Smooth muscle cell (in vitro differentiated cells): ENCODE measurements around the gene MTERF4. TPM values are rescaled to one million over a fixed set of nuclear protein-coding genes. Genes with fewer than 3 reads are reported as not detected.

Experiments used
- DNase-seq: peaks from one replicate; lab custom pipeline; 2025; ENCODE audit not compliant: unreplicated experiment; lab: John Stamatoyannopoulos, UW
- H2AFZ ChIP-seq: fragments of 200-600 bp; sonication (generic); 2 replicates; pipeline ENCODE4 v1.6.0; 2016; ENCODE audit warnings: antibody characterized with exemption, low read depth, mild to moderate bottlenecking
- H3F3A ChIP-seq: fragments of 200-600 bp; sonication (generic); 2 replicates; pipeline ENCODE4 v1.6.0; 2017; ENCODE audit warnings: antibody characterized with exemption, low read depth
- H3K27ac ChIP-seq: fragments of 200-600 bp; sonication (generic); 2 replicates; pipeline ENCODE4 v1.5.1; 2016; ENCODE audit warnings: low read depth, mild to moderate bottlenecking
- H3K27me3 ChIP-seq: fragments of 200-600 bp; sonication (generic); 2 replicates; pipeline ENCODE4 v1.6.1; 2016; ENCODE audit warnings: low read depth, mild to moderate bottlenecking
- H3K36me3 ChIP-seq: fragments of 200-600 bp; sonication (generic); 2 replicates; pipeline ENCODE4 v1.5.1; 2016; ENCODE audit warnings: low read depth
- H3K4me1 ChIP-seq: fragments of 200-600 bp; sonication (generic); 2 replicates; pipeline ENCODE4 v1.5.1; 2016; ENCODE audit warnings: low read depth
- H3K4me2 ChIP-seq: fragments of 200-600 bp; sonication (generic); 2 replicates; pipeline ENCODE4 v1.6.0; 2016; ENCODE audit warnings: mild to moderate bottlenecking
- H3K4me3 ChIP-seq: fragments of 200-600 bp; sonication (generic); 2 replicates; pipeline ENCODE4 v1.5.1; 2016; ENCODE audit warnings: mild to moderate bottlenecking
- H3K79me2 ChIP-seq: fragments of 200-600 bp; sonication (generic); 2 replicates; pipeline ENCODE4 v1.6.0; 2016; ENCODE audit warnings: low read depth, mild to moderate bottlenecking
- H3K9ac ChIP-seq: fragments of 200-600 bp; sonication (generic); 2 replicates; pipeline ENCODE4 v1.6.0; 2016; ENCODE audit warnings: low read depth
- H3K9me3 ChIP-seq: fragments of 200-600 bp; sonication (generic); replicated peaks from 2 replicates; pipeline ENCODE4 v1.5.1; 2016; ENCODE audit warnings: low read depth
- H4K20me1 ChIP-seq: fragments of 200-600 bp; sonication (generic); 2 replicates; pipeline ENCODE4 v1.6.0; 2016; ENCODE audit warnings: low read depth
- WGBS: methylation state at CpG from one replicate; pipeline ENCODE4 v1.1.7; 2016; ENCODE audit warnings: low lambda C conversion rate; 5-methylcytosine and 5-hydroxymethylcytosine counted together
- polyA plus RNA-seq: library from polyadenylated mRNA; unstranded; fragments of >200 nt; fragmentation: Nextera tagmentation; extraction: Ambion mirVana; gene quantifications from 2 replicates; pipeline ENCODE4 v1.2.1, GENCODE V29; 2016
- total RNA-seq: library from RNA; depleted of rRNA; stranded (reverse); fragments of >200 nt; gene quantifications from 2 replicates; pipeline ENCODE4 v1.2.3, GENCODE V29; 2014
- TF ChIP-seq, protein P1 (sequence below): fragments of 200-600 bp; sonication (generic); IDR thresholded peaks from 2 replicates; pipeline ENCODE4 v1.5.1; 2017; ENCODE audit warnings: borderline replicate concordance, mild to moderate bottlenecking, antibody characterized with exemption; ENCODE audit not compliant: insufficient read depth, poor library complexity, severe bottlenecking

The MTERF4 gene
- total and polyA plus RNA-seq, 2 experiments from 2014 or later: 13.7 to 27.3 TPM

DNA sequence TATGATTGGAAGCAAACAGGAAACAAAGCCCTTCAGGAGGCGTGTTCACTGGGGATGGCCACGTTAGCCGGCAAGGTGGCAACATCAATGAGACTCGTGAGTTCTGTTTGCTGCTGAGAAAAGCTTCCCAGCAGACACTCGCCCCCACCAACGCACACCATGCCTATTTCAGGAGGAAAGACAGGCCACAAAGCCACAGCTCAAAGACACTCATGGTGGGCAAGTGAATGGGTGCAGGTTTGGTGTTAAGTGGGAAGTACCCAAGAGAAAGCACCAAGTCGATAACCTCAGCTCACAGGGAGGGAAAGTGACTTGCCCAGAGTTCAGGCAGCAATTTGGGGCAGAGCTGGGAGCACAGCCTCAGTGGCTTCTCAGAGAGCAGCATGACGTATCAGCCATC is 10.5 kb upstream of the MTERF4 start:
- 94% methylated on average over 8 of the region's 8 CpGs for WGBS

DNA sequence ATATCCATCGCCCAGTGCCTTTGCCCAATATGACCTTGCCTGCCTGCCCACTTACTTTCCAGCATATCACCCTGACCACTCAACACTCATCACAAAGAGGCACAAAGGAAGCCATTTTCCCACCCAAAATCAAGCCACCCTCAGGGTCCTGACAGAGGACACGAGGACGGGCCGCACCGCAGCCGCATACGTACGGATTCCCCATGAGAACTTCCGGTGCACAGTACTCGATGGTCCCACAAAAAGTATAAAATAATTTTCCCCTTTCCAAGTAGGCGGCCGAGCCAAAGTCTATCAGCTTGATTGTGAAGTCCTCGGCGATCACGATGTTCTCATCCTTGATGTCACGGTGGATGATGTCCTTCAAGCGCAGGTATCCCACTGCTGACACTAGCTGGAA is 10.0 kb upstream of the MTERF4 start:
- Histone ChIP-seq H4K20me1 (no peaks in the 10 kb centered on the region), H3K27me3 (no peaks in the 10 kb centered on the region), H3K27ac (no peak overlapping the region), H3K4me3 (no peak overlapping the region), H3K9ac (no peak overlapping the region), H2AFZ (no peak overlapping the region), H3K4me2 (no peak overlapping the region), H3K79me2 (no peaks in the 10 kb centered on the region), H3K36me3 (no peaks in the 10 kb centered on the region), H3F3A (no peaks in the 10 kb centered on the region), H3K4me1 (no peaks in the 10 kb centered on the region), H3K9me3 (no peaks in the 10 kb centered on the region)
- no peak for DNase-seq
- TF ChIP-seq, protein P1, sequence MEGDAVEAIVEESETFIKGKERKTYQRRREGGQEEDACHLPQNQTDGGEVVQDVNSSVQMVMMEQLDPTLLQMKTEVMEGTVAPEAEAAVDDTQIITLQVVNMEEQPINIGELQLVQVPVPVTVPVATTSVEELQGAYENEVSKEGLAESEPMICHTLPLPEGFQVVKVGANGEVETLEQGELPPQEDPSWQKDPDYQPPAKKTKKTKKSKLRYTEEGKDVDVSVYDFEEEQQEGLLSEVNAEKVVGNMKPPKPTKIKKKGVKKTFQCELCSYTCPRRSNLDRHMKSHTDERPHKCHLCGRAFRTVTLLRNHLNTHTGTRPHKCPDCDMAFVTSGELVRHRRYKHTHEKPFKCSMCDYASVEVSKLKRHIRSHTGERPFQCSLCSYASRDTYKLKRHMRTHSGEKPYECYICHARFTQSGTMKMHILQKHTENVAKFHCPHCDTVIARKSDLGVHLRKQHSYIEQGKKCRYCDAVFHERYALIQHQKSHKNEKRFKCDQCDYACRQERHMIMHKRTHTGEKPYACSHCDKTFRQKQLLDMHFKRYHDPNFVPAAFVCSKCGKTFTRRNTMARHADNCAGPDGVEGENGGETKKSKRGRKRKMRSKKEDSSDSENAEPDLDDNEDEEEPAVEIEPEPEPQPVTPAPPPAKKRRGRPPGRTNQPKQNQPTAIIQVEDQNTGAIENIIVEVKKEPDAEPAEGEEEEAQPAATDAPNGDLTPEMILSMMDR: no peak
- 97% methylated on average over 17 of the region's 17 CpGs for WGBS

More for the DNA sequence above, 10.5 kb upstream of the MTERF4 start:
- TF ChIP-seq, protein P1: no peak
- Histone ChIP-seq H3K4me2 (no peak overlapping the region), H3K79me2 (no peaks in the 10 kb centered on the region), H3K9ac (no peak overlapping the region), H3K36me3 (no peaks in the 10 kb centered on the region), H3K27ac (no peak overlapping the region), H3K4me3 (no peak overlapping the region), H4K20me1 (no peaks in the 10 kb centered on the region), H3K27me3 (no peaks in the 10 kb centered on the region), H2AFZ (no peak overlapping the region), H3K9me3 (no peaks in the 10 kb centered on the region), H3K4me1 (no peaks in the 10 kb centered on the region), H3F3A (no peaks in the 10 kb centered on the region)
- DNase-seq: no peak

DNA sequence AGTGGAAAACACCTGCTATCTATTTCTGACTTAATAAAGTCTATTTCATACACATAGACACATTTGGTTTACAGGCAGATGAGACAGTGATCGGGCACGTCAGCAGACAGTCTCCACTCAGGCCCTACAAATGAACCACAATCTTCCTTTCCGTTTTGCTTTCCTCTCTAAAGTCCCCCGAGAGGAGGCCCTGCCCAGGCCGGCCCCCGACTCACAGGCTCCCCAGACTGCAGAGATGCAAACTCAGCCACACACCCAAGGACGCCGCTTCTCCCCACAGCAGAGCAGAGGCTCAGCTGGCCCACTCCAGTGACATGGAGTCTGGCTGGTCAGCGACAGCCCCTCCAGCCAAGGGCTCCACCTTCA is 9.3 kb upstream of the MTERF4 start:
- WGBS: 97% methylated on average over 9 of the region's 9 CpGs
- Histone ChIP-seq H4K20me1 (no peaks in the 10 kb centered on the region), H3K79me2 (no peaks in the 10 kb centered on the region), H3K27me3 (no peaks in the 10 kb centered on the region), H3K4me3 (no peak overlapping the region), H3K9ac (no peak overlapping the region), H3K27ac (no peak overlapping the region), H2AFZ (no peak overlapping the region), H3K36me3 (no peaks in the 10 kb centered on the region), H3K9me3 (no peaks in the 10 kb centered on the region), H3K4me1 (no peaks in the 10 kb centered on the region), H3K4me2 (no peak overlapping the region), H3F3A (no peaks in the 10 kb centered on the region)
- no peak for DNase-seq
- TF ChIP-seq, protein P1: no peak

DNA sequence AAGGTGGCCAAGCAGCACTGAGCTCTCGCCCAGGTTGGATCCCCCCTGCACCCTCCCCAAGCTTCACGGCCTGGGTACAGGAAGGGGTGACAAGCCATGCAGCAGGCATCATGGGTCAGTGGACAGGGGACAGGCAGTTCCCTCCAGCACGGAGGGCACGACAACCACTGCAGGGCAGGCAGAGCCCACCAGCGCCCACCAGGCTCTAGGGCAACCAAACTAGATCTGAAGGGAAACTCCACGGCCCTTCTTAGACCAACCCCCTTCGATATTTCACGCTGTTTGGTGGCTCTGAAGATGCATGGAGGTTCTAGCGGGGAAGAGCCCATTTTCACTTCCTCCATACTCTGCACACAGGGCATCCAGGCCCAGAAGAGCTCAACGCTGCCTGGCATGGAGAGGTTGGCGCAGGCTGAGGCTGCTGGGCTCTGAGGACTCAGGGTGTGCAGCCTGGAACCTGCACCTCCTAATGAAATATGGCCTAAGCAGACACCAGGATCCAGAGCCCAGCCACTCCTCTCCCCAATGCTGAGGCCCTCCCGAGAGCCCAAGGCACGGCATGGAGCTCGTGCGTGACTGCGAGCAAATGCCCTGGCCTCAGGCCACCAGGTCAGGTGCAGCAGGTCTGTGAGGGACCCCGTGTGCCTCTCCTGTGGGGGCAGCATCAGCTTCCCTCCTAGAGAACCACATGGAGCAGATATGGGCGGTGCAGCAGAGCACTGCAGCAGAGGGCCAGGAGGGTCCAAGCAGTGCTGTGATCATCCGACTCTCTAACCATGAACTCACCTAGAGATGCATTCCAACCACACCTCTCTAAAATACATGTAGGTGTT is 8.7 kb upstream of the MTERF4 start:
- no peak for DNase-seq
- H3K9me3 ChIP-seq: no peaks in the 10 kb centered on the region
- no peaks in the 10 kb centered on the region for H3K79me2 ChIP-seq
- H3K27ac ChIP-seq: no peak overlapping the region
- H3K27me3 ChIP-seq: no peaks in the 10 kb centered on the region
- H3F3A ChIP-seq: no peaks in the 10 kb centered on the region
- TF ChIP-seq, protein P1: no peak
- no peak overlapping the region for H3K9ac ChIP-seq
- no peaks in the 10 kb centered on the region for H3K36me3 ChIP-seq
- H3K4me2 ChIP-seq: no peak overlapping the region
- no peak overlapping the region for H3K4me3 ChIP-seq
- H4K20me1 ChIP-seq: no peaks in the 10 kb centered on the region
- WGBS: 95% methylated on average over 18 of the region's 19 CpGs
- H2AFZ ChIP-seq: no peak overlapping the region
- no peaks in the 10 kb centered on the region for H3K4me1 ChIP-seq
